Measurements from ENCODE around the gene CC2D2B. TPM values are rescaled to one million over a fixed set of nuclear protein-coding genes. Genes with fewer than 3 reads are reported as not detected.

Gene CC2D2B
- total and polyA plus RNA-seq, 2 of the 13 experiments (the other 11 are each of a cell fraction or from before 2014, with no cell fraction given): 0.20 TPM; not detected in 1

DNA sequence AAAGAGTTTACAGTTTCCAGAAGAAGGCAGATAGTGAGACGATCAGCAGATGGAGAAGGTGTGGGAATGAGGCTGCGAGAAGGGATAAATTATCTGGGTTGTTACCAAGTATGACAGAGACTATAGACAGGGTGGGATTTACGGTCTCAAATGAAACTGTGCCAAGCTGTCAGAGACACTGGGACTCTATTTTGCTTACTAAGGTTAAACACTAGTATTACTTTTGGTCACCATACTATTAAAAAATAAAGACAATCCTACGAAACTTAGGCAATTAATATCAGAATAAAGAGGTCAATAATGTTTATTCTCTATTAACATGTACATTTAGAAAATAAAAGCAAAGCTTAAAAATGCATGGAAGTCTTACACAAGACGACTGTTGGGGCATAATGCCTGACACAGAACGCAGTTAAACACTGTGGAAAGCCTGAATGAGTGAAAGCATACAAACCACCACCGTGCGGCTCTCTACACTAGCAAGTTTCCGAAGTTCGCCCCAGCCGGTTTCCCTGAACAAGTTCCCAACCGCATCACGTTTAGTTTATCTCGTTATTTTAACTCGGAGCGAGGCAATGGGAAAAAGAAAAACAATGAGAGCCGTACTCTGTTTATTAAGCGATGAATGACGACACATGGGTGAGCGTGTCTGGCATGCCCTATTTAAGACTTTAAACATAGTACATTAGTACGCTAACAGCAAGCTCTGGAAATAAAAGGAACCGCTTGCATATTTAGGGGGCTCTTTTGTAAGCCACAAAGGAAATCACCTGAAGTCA, 909 bp upstream of the CC2D2B start (continued):
- TF ChIP-seq HNF4A (CRISPR knock-in tag; IDR thresholded peaks at IDR 0.05): no peak
- TF ChIP-seq, protein P1, sequence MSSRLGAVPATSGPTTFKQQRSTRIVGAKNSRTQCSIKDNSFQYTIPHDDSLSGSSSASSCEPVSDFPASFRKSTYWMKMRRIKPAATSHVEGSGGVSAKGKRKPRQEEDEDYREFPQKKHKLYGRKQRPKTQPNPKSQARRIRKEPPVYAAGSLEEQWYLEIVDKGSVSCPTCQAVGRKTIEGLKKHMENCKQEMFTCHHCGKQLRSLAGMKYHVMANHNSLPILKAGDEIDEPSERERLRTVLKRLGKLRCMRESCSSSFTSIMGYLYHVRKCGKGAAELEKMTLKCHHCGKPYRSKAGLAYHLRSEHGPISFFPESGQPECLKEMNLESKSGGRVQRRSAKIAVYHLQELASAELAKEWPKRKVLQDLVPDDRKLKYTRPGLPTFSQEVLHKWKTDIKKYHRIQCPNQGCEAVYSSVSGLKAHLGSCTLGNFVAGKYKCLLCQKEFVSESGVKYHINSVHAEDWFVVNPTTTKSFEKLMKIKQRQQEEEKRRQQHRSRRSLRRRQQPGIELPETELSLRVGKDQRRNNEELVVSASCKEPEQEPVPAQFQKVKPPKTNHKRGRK (CRISPR knock-in tag; IDR thresholded peaks at IDR 0.05): no peak
- TF ChIP-seq HDAC2 (CRISPR knock-in tag; IDR thresholded peaks at IDR 0.05): no peak
- 0 out of 2 replicates have a peak, but pooled peaks have one; percentile 54 for TF ChIP-seq NFATC3 (CRISPR knock-in tag; IDR thresholded peaks at IDR 0.05)
- peak; percentile 53; the same call in 1 of the 2 replicates for TF ChIP-seq ZMYM2 (CRISPR knock-in tag; IDR thresholded peaks at IDR 0.05)
- TF ChIP-seq, protein P2, sequence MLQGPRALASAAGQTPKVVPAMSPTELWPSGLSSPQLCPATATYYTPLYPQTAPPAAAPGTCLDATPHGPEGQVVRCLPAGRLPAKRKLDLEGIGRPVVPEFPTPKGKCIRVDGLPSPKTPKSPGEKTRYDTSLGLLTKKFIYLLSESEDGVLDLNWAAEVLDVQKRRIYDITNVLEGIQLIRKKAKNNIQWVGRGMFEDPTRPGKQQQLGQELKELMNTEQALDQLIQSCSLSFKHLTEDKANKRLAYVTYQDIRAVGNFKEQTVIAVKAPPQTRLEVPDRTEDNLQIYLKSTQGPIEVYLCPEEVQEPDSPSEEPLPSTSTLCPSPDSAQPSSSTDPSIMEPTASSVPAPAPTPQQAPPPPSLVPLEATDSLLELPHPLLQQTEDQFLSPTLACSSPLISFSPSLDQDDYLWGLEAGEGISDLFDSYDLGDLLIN (CRISPR knock-in tag; IDR thresholded peaks at IDR 0.05; ENCODE audit: borderline replicate concordance): no peak
- TF ChIP-seq, protein P3, sequence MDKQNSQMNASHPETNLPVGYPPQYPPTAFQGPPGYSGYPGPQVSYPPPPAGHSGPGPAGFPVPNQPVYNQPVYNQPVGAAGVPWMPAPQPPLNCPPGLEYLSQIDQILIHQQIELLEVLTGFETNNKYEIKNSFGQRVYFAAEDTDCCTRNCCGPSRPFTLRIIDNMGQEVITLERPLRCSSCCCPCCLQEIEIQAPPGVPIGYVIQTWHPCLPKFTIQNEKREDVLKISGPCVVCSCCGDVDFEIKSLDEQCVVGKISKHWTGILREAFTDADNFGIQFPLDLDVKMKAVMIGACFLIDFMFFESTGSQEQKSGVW (CRISPR knock-in tag; IDR thresholded peaks at IDR 0.05; ENCODE audit: borderline replicate concordance): no peak
- peak; percentile 71 for TF ChIP-seq MAFF (IDR thresholded peaks at IDR 0.05; ENCODE audit: low read depth, low read length)
- TF ChIP-seq, protein P4, sequence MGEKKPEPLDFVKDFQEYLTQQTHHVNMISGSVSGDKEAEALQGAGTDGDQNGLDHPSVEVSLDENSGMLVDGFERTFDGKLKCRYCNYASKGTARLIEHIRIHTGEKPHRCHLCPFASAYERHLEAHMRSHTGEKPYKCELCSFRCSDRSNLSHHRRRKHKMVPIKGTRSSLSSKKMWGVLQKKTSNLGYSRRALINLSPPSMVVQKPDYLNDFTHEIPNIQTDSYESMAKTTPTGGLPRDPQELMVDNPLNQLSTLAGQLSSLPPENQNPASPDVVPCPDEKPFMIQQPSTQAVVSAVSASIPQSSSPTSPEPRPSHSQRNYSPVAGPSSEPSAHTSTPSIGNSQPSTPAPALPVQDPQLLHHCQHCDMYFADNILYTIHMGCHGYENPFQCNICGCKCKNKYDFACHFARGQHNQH (CRISPR knock-in tag; IDR thresholded peaks at IDR 0.05): 0 out of 2 replicates have a peak, but pooled peaks have one; percentile 2
- TF ChIP-seq POLR2A (IDR thresholded peaks at IDR 0.05; ENCODE audit: insufficient read depth in 1 of 2, low read depth in 2 of 2, low read length in 2 of 2): no peak
- no peak for TF ChIP-seq MYNN (CRISPR knock-in tag; IDR thresholded peaks at IDR 0.05; ENCODE audit: low read depth)
- TF ChIP-seq ERF (CRISPR knock-in tag; IDR thresholded peaks at IDR 0.05): no peak
- 0 out of 2 replicates have a peak, but pooled peaks have one; percentile 13 for TF ChIP-seq ZNF484 (CRISPR knock-in tag; IDR thresholded peaks at IDR 0.05; ENCODE audit: borderline replicate concordance, low read depth)
- TF ChIP-seq MTA3 (CRISPR knock-in tag; IDR thresholded peaks at IDR 0.05): no peak
- TF ChIP-seq TEAD3 (CRISPR knock-in tag; optimal IDR thresholded peaks at IDR 0.05; ENCODE audit: borderline replicate concordance): no peak
